ENCODE measurements around the gene LRRC39. TPM values are rescaled to one million over a fixed set of nuclear protein-coding genes. Genes with fewer than 3 reads are reported as not detected.

LRRC39 gene
- total RNA-seq, 6 experiments from 2014 or later: 0.10 to 0.39 (median 0.26) TPM; not detected in 2

- H3K9me3 ChIP-seq: no peaks in the 10 kb centered on the region
- no peak overlapping the region for H3K4me3 ChIP-seq
- H3K36me3 ChIP-seq: no peaks in the 10 kb centered on the region
- no peak overlapping the region for H3K27ac ChIP-seq
- 93% methylated on average over 4 of the region's 4 CpGs for WGBS (ENCODE audit: insufficient coverage, low coverage, low lambda C conversion rate, missing lambda C conversion rate)
- H3K27me3 ChIP-seq: no peaks in the 10 kb centered on the region
- H3K4me1 ChIP-seq: peaks cover 0 to 11% (median 0%) of the 10 kb centered on the region in 4 donors
- ATAC-seq (no peak), DNase-seq (no peak)
- intact Hi-C loops (cut with DNase I): no loop called here
- TF ChIP-seq POLR2A (IDR thresholded peaks at IDR 0.05) (no peak), CTCF (IDR thresholded peaks at IDR 0.05) (no peak)
These were observed 5.3 kb upstream of the LRRC39 start for GRCh38 chr1:100183370-100183769.

- intact Hi-C loops (cut with DNase I): no loop called here
- TF ChIP-seq CTCF (IDR thresholded peaks at IDR 0.05) (no peak), POLR2A (IDR thresholded peaks at IDR 0.05) (no peak)
- Histone ChIP-seq H3K27me3 (no peaks in the 10 kb centered on the region), H3K36me3 (no peaks in the 10 kb centered on the region), H3K4me3 (no peak overlapping the region), H3K9me3 (no peaks in the 10 kb centered on the region), H3K4me1 (no peaks in the 10 kb centered on the region), H3K27ac (no peak overlapping the region)
- no peak for ATAC-seq
- DNase-seq: no peak
- WGBS (ENCODE audit: insufficient coverage, low coverage, low lambda C conversion rate, missing lambda C conversion rate): 73% methylated on average over 4 of the region's 4 CpGs
These were observed 588 bp downstream of the LRRC39 start for GRCh38 chr1:100177295-100178041.

- Histone ChIP-seq H3K27me3 (no peaks in the 10 kb centered on the region), H3K9me3 (no peaks in the 10 kb centered on the region), H3K36me3 (no peaks in the 10 kb centered on the region), H3K27ac (no peak overlapping the region), H3K4me3 (no peak overlapping the region), H3K4me1 (no peaks in the 10 kb centered on the region)
- ATAC-seq (no peak), DNase-seq (no peak)
- intact Hi-C loops (cut with DNase I): no loop called here
- TF ChIP-seq CTCF (IDR thresholded peaks at IDR 0.05): no peak
- TF ChIP-seq POLR2A (IDR thresholded peaks at IDR 0.05): no peak
- WGBS (ENCODE audit: insufficient coverage, low coverage, low lambda C conversion rate, missing lambda C conversion rate): 96% methylated on average over 2 of the region's 2 CpGs
These were observed 10.0 kb downstream of the LRRC39 start for GRCh38 chr1:100168051-100168450.

- DNase-seq (no peak), ATAC-seq (no peak)
- Histone ChIP-seq H3K36me3 (no peaks in the 10 kb centered on the region), H3K27me3 (no peaks in the 10 kb centered on the region), H3K9me3 (no peaks in the 10 kb centered on the region), H3K4me1 (no peaks in the 10 kb centered on the region), H3K4me3 (no peak overlapping the region), H3K27ac (no peak overlapping the region)
- WGBS (ENCODE audit: insufficient coverage, low coverage, low lambda C conversion rate, missing lambda C conversion rate): 93% methylated on average over 3 of the region's 5 CpGs
- intact Hi-C loops (cut with DNase I): no loop called here
- TF ChIP-seq POLR2A (IDR thresholded peaks at IDR 0.05) (no peak), CTCF (IDR thresholded peaks at IDR 0.05) (no peak)
These were observed 13.4 kb downstream of the LRRC39 start for GRCh38 chr1:100164702-100165101.
